Esophagus squamous epithelium (tissue), 4 donors: ENCODE data around the gene SLC35F3.

Source experiments
- POLR2A ChIP-seq, 4 donors: fragments of 450-650 bp; IDR thresholded peaks; one replicate each; pipeline ENCODE4 v1.6.1; 2017; ENCODE audit warnings: antibody characterized with exemption in 4 of 4, mild to moderate bottlenecking in 4 of 4, moderate library complexity in 3 of 4
- TF ChIP-seq, protein P1 (sequence below), 6 experiments: fragments of 450-650 bp in 4 of 6; fragments of 200-600 bp in 2 of 6; sonication (generic) in 2 of 6; IDR thresholded peaks; one replicate each; pipeline ENCODE4 v1.5.1; 2016 to 2019; ENCODE audit warnings: antibody characterized with exemption in 6 of 6, mild to moderate bottlenecking in 4 of 6, moderate library complexity in 4 of 6

DNA sequence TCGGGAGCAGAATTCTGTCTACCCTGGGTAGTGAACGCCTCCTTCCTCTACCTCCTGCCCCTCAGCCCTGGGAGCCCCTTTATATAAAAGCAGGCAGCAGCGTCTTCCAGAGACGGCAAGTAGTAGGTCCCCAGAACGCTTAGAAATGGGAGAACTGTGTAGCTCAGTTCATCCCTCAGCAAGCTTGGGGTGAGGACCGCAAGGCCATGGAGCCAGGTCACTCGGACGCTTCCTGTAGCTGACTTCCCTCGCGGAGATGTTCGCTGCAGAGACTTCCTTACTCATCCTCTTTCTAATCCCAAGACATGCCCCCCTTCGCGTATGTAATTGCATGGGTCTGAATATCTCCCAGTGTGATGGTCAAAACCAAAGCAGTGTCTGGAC, 327.4 kb downstream of the SLC35F3 start:
- TF ChIP-seq, protein P1, sequence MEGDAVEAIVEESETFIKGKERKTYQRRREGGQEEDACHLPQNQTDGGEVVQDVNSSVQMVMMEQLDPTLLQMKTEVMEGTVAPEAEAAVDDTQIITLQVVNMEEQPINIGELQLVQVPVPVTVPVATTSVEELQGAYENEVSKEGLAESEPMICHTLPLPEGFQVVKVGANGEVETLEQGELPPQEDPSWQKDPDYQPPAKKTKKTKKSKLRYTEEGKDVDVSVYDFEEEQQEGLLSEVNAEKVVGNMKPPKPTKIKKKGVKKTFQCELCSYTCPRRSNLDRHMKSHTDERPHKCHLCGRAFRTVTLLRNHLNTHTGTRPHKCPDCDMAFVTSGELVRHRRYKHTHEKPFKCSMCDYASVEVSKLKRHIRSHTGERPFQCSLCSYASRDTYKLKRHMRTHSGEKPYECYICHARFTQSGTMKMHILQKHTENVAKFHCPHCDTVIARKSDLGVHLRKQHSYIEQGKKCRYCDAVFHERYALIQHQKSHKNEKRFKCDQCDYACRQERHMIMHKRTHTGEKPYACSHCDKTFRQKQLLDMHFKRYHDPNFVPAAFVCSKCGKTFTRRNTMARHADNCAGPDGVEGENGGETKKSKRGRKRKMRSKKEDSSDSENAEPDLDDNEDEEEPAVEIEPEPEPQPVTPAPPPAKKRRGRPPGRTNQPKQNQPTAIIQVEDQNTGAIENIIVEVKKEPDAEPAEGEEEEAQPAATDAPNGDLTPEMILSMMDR (IDR thresholded peaks at IDR 0.05): no peak
- TF ChIP-seq POLR2A (IDR thresholded peaks at IDR 0.05): no peak
